Activated CD4-positive, alpha-beta T cell treated with anti-CD3 and anti-CD28 coated beads for 36 hours (primary cell): ENCODE measurements around the gene MT1M. TPM values are rescaled to one million over a fixed set of nuclear protein-coding genes. Genes with fewer than 3 reads are reported as not detected.

Experiments used
- ATAC-seq: fragments of 200-7000 bp; cut with Tn5 transposase; one replicate; pipeline ENCODE4 v1.10.0; 2021; ENCODE audit warnings: mild to moderate bottlenecking, moderate library complexity
- CTCF ChIA-PET: fragments of 350-600 bp; sonication (Branson Sonifier 250); formaldehyde crosslinking; loops from one replicate; lab custom pipeline; 2021; ENCODE audit warnings: antibody characterized with exemption; lab: Charles Lee
- POLR2A ChIA-PET: fragments of 350-600 bp; sonication (Branson Sonifier 250); formaldehyde crosslinking; loops from one replicate; lab custom pipeline; 2021; ENCODE audit warnings: antibody characterized with exemption, inconsistent platforms; lab: Charles Lee
- DNase-seq: peaks from one replicate; pipeline ENCODE4 v3.0.0-alpha.2; 2020
- H3K27ac Mint-ChIP-seq: one replicate; pipeline ENCODE4 v1.8.0; 2021; ENCODE audit warnings: mixed read lengths
- H3K27me3 Mint-ChIP-seq: one replicate; pipeline ENCODE4 v1.8.0; 2021; ENCODE audit warnings: mixed read lengths
- H3K36me3 Mint-ChIP-seq: one replicate; pipeline ENCODE4 v1.8.0; 2021; ENCODE audit warnings: low read depth, mixed read lengths
- H3K4me1 Mint-ChIP-seq: one replicate; pipeline ENCODE4 v1.8.0; 2021; ENCODE audit warnings: mixed read lengths
- H3K4me3 Mint-ChIP-seq: one replicate; pipeline ENCODE4 v1.8.0; 2021; ENCODE audit warnings: mild to moderate bottlenecking, moderate library complexity, mixed read lengths
- H3K9me3 Mint-ChIP-seq: one replicate; pipeline ENCODE4 v1.8.0; 2021; ENCODE audit warnings: low read depth, mixed read lengths
- intact Hi-C, 2 experiments: fragments of 100-400 bp; cut with DNase I in 1 of 2; cut with micrococcal nuclease in 1 of 2; formaldehyde crosslinking; loops; one replicate each; pipeline versions ENCODE4 v1.14.2 to v1.15.1; 2022 to 2024; cut with DNase I, micrococcal nuclease
- total RNA-seq, 2 experiments: library from RNA; stranded (reverse); gene quantifications; one replicate each; pipeline ENCODE4 v1.2.3, GENCODE V29; 2021

The MT1M gene
- total RNA-seq, 2 experiments from 2014 or later: not detected

GRCh38 chr16:56625943-56626654 is 6.4 kb upstream of the MT1M start:
- Mint-ChIP-seq H3K36me3 (no peaks in the 10 kb centered on the region), H3K9me3 (no peaks in the 10 kb centered on the region), H3K4me1 (peaks cover 14% of the 10 kb centered on the region), H3K4me3 (peak overlapping the region; percentile 71), H3K27ac (peak overlapping the region; percentile 55), H3K27me3 (peaks cover 31% of the 10 kb centered on the region)
- intact Hi-C loops: loop anchor here (1.0 to 2.0 kb wide), 7 partner anchors 17 to 56 kb away; partner anchors contain the start of genes MT1F (in 1 of the 2), MT1G (in 1 of the 2), MT1H (in 1 of the 2) and MT1X (in 1 of the 2)
- CTCF ChIA-PET: interaction anchor here (0.7 to 1.2 kb wide), 5 partner anchors 15 to 37 kb away, joined by 3 to 9 read pairs (median 6); partner anchors contain the start of gene MT2A
- DNase-seq (peak; percentile 29), ATAC-seq (peak; percentile 28)
- POLR2A ChIA-PET: interaction anchor here (0.7 to 3.0 kb wide), 8 partner anchors 8 to 56 kb away, joined by 3 to 31 read pairs (median 5); partner anchors contain the start of genes MT1F, MT1X and MT2A

DNA sequence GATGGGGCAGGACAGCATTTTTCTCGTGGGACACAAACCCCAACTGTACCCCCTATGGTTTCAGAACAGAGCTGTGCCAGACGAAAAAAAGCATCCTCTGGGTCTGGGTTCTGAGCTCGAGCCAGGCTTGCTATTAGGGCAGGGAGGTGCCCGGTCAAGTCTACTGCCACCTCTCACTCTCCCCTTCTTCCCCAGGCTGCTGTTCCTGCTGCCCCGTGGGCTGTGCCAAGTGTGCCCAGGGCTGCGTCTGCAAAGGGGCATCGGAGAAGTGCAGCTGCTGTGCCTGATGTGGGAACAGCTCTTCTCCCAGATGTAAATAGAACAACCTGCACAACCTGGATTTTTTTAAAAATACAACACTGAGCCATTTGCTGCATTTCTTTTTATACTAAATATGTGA is 5.8 kb upstream of the MT1M start:
- Mint-ChIP-seq H3K27ac (no peak overlapping the region), H3K4me1 (peaks cover 14% of the 10 kb centered on the region), H3K4me3 (peak overlapping the region; percentile 71), H3K36me3 (no peaks in the 10 kb centered on the region), H3K9me3 (no peaks in the 10 kb centered on the region), H3K27me3 (peaks cover 37% of the 10 kb centered on the region)
- POLR2A ChIA-PET: interaction anchor here (3.0 kb wide), 1 partner anchor 18 kb away, joined by 31 read pairs; the partner anchor contains the start of gene MT2A
- ATAC-seq: no peak
- no peak for DNase-seq
- CTCF ChIA-PET: interaction anchor here (0.6 to 0.7 kb wide), 2 partner anchors 37 to 283 kb away, joined by 3 to 5 read pairs; no protein-coding TSS in a partner anchor
- intact Hi-C loops: no loop called here

- ChIA-PET CTCF (interaction anchor here (1.2 kb wide), 1 partner anchor 28 kb away, joined by 3 read pairs; no protein-coding TSS in a partner anchor), POLR2A (no interaction called here)
Observed at GRCh38 chr16:56628486-56629350, 3.7 kb upstream of the MT1M start.

DNA sequence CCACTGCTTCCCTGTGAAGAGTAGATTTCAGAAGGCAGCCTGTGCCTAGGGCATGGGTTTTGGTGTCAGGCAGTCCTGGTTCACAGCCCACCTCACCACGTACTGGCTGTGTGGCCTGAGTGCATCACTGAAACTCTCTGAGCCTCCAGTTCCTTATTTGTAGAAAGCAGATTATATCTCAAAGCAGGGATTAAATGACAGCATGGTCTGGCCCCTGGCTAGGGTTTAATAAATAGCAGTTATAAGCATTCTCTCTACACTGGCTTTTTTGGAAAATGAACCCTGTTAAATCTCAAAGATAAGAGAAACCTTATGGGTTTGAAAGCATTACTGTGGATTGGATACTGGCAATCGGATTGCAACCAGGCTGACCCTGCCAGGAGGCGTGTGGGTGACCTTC is 2.9 kb upstream of the MT1M start:
- peaks cover 21% of the 10 kb centered on the region for H3K4me1 Mint-ChIP-seq
- intact Hi-C loops: no loop called here
- DNase-seq (no peak), ATAC-seq (no peak)
- CTCF ChIA-PET: interaction anchor here (1.2 to 1.8 kb wide), 4 partner anchors 12 to 32 kb away, joined by 4 to 8 read pairs (median 4); no protein-coding TSS in a partner anchor
- no peak overlapping the region for H3K27ac Mint-ChIP-seq
- POLR2A ChIA-PET: no interaction called here
- no peak overlapping the region for H3K4me3 Mint-ChIP-seq
- no peaks in the 10 kb centered on the region for H3K36me3 Mint-ChIP-seq
- H3K9me3 Mint-ChIP-seq: no peaks in the 10 kb centered on the region
- peaks cover 55% of the 10 kb centered on the region for H3K27me3 Mint-ChIP-seq

More at GRCh38 chr16:56628486-56629350, 3.7 kb upstream of the MT1M start:
- intact Hi-C loops: no loop called here
- H3K36me3 Mint-ChIP-seq: no peaks in the 10 kb centered on the region
- H3K27me3 Mint-ChIP-seq: peaks cover 50% of the 10 kb centered on the region
- peaks cover 21% of the 10 kb centered on the region for H3K4me1 Mint-ChIP-seq
- H3K4me3 Mint-ChIP-seq: no peak overlapping the region
- no peak for ATAC-seq
- H3K9me3 Mint-ChIP-seq: no peaks in the 10 kb centered on the region
- no peak for DNase-seq
- H3K27ac Mint-ChIP-seq: no peak overlapping the region

DNA sequence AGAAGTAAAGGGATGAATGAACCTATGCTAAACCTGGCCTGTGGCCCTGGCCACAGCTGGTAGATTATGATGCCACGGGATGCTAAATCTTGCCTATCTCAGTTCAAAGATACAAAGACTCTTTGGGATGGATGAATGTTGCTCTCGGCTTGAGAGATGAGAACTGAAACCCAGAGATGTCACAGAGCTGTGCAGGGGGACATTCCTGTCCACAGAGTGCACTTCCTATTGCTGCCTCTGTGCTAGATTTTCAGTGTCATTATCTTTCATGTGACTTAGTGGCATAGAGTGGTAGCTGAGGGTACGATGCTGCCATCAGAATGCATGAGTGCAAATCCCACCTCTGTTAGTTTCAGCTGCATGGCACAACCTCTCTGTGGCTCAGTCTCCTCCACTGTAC is 2.3 kb upstream of the MT1M start:
- H3K27me3 Mint-ChIP-seq: peaks cover 57% of the 10 kb centered on the region
- peaks cover 21% of the 10 kb centered on the region for H3K4me1 Mint-ChIP-seq
- CTCF ChIA-PET: interaction anchor here (1.2 to 1.8 kb wide), 4 partner anchors 11 to 31 kb away, joined by 4 to 8 read pairs (median 4); no protein-coding TSS in a partner anchor

GRCh38 chr16:56631197-56631596 is 1.3 kb upstream of the MT1M start:
- intact Hi-C loops: no loop called here
- H3K4me3 Mint-ChIP-seq: no peak overlapping the region

More for the DNA sequence above, 2.3 kb upstream of the MT1M start:
- POLR2A ChIA-PET: no interaction called here
- Mint-ChIP-seq H3K4me3 (no peak overlapping the region), H3K9me3 (no peaks in the 10 kb centered on the region), H3K36me3 (no peaks in the 10 kb centered on the region), H3K27ac (no peak overlapping the region)
- intact Hi-C loops: no loop called here
- DNase-seq: no peak
- peak; percentile 48 for ATAC-seq

DNA sequence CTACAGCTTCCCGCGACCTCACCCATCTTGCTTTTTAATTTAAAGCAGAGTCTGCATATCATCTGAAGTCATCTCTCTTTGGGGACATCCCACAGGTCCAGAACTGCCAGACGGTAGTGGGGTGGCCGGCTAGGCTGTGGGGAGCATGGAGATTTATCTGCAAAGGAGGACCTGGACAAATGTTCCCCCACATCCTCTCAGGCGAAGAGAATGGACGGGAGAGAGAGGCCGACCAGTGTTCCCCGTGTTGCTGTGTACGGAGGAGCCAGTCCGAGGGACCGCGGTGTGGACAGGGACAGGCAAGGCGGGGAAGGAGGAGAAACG is 665 bp upstream of the MT1M start:
- intact Hi-C loops: no loop called here
- peak overlapping the region; percentile 37 for H3K4me3 Mint-ChIP-seq
- DNase-seq (no peak), ATAC-seq (no peak)
- H3K4me1 Mint-ChIP-seq: peaks cover 18% of the 10 kb centered on the region
- H3K27me3 Mint-ChIP-seq: peaks cover 59% of the 10 kb centered on the region
- CTCF ChIA-PET: interaction anchor here (0.9 to 1.2 kb wide), 2 partner anchors 11 to 26 kb away, joined by 3 read pairs; no protein-coding TSS in a partner anchor
- H3K9me3 Mint-ChIP-seq: no peaks in the 10 kb centered on the region
- no peak overlapping the region for H3K27ac Mint-ChIP-seq
- POLR2A ChIA-PET: no interaction called here
- H3K36me3 Mint-ChIP-seq: no peaks in the 10 kb centered on the region

More at GRCh38 chr16:56631197-56631596, 1.3 kb upstream of the MT1M start:
- Mint-ChIP-seq H3K36me3 (no peaks in the 10 kb centered on the region), H3K9me3 (no peaks in the 10 kb centered on the region), H3K27ac (no peak overlapping the region), H3K27me3 (peaks cover 56% of the 10 kb centered on the region), H3K4me1 (peaks cover 20% of the 10 kb centered on the region)
- CTCF ChIA-PET: interaction anchor here (0.9 to 1.8 kb wide), 5 partner anchors 10 to 30 kb away, joined by 3 to 8 read pairs (median 3); no protein-coding TSS in a partner anchor
- POLR2A ChIA-PET: no interaction called here
- DNase-seq (no peak), ATAC-seq (no peak)

DNA sequence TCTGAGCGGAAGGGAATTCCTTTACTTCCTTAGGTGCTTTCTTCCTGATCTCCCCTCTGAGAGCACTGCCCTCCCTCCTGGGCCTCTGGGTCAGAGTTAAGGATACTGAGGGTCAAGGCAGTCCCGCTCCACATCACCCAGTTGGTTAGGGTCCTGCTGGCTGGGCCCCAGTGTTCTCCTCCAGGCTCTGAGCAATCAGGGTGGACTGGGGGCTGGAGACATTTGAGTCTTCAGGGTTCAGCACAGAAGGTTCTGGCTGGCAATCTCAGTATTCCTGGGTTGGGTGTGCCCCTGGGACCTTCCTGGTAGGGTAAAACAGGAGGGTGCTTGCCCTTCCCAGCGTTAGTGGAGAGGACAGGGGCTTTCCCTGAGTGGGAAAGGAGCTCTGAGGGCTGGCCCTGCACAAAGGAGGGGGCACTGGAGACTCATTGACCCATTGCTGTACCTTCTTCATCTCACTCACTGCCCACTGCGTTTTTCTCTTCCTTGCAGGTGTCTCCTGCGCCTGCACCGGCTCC is 448 bp downstream of the MT1M start:
- intact Hi-C loops: no loop called here
- ChIA-PET POLR2A (no interaction called here), CTCF (no interaction called here)
- H3K36me3 Mint-ChIP-seq: no peaks in the 10 kb centered on the region
- peaks cover 66% of the 10 kb centered on the region for H3K27me3 Mint-ChIP-seq
- no peak for DNase-seq
- peaks cover 21% of the 10 kb centered on the region for H3K4me1 Mint-ChIP-seq
- no peaks in the 10 kb centered on the region for H3K9me3 Mint-ChIP-seq
- no peak overlapping the region for H3K27ac Mint-ChIP-seq
- no peak for ATAC-seq
- H3K4me3 Mint-ChIP-seq: peak overlapping the region; percentile 52

DNA sequence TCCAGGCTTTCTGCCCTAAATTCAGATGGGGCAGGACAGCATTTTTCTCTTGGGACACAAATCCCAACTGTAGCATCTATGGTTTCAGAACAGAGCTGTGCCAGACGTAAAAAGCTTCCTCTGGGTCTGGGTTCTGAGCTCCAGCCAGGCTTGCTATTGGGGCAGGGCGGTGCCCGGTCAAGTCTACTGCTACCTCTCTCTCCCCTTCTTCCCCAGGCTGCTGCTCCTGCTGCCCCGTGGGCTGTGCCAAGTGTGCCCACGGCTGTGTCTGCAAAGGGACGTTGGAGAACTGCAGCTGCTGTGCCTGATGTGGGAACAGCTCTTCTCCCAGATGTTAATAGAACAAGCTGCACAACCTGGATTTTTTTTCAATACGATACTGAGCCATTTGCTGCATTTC is 1.1 kb downstream of the MT1M start:
- DNase-seq (no peak), ATAC-seq (no peak)
- no peak overlapping the region for H3K27ac Mint-ChIP-seq
- CTCF ChIA-PET: no interaction called here
- POLR2A ChIA-PET: no interaction called here
- peaks cover 69% of the 10 kb centered on the region for H3K27me3 Mint-ChIP-seq
- intact Hi-C loops: no loop called here
- H3K4me1 Mint-ChIP-seq: peaks cover 24% of the 10 kb centered on the region
- no peak overlapping the region for H3K4me3 Mint-ChIP-seq
- H3K36me3 Mint-ChIP-seq: no peaks in the 10 kb centered on the region
- H3K9me3 Mint-ChIP-seq: no peaks in the 10 kb centered on the region

- ATAC-seq (no peak), DNase-seq (no peak)
- H3K27ac Mint-ChIP-seq: no peak overlapping the region
- H3K9me3 Mint-ChIP-seq: no peaks in the 10 kb centered on the region
- peak overlapping the region; percentile 55 for H3K4me3 Mint-ChIP-seq
- no peaks in the 10 kb centered on the region for H3K36me3 Mint-ChIP-seq
- H3K27me3 Mint-ChIP-seq: peaks cover 80% of the 10 kb centered on the region
- peaks cover 24% of the 10 kb centered on the region for H3K4me1 Mint-ChIP-seq
- CTCF ChIA-PET: interaction anchor here (1.0 kb wide), 1 partner anchor 13 kb away, joined by 3 read pairs; no protein-coding TSS in a partner anchor
- intact Hi-C loops: no loop called here
- POLR2A ChIA-PET: interaction anchor here (0.7 kb wide), 1 partner anchor 9 kb away, joined by 4 read pairs; the partner anchor contains the start of gene MT1E
Observed at GRCh38 chr16:56634715-56635440, 2.4 kb downstream of the MT1M start.
